ACC112 (cell line): ENCODE data around the gene FBXL7.
A peak's percentile ranks its signal among the peaks of the same experiment; 100 is the strongest.

Source experiments
- H2AFZ ChIP-seq: fragments of 200-600 bp; sonication (generic); one replicate; pipeline ENCODE4 v1.6.0; 2017; ENCODE audit warnings: antibody characterized with exemption, low read length; ENCODE audit not compliant: unreplicated experiment
- H3K27ac ChIP-seq: fragments of 200-600 bp; sonication (generic); 2 replicates; pipeline ENCODE4 v1.5.1; 2014; ENCODE audit warnings: low read depth, mild to moderate bottlenecking, antibody characterized with exemption, low read length, moderate library complexity
- H3K27me3 ChIP-seq: fragments of 200-600 bp; sonication (generic); 2 replicates; pipeline ENCODE4 v1.6.1; 2014; ENCODE audit warnings: mild to moderate bottlenecking, antibody characterized with exemption, low read length, moderate library complexity, mixed read lengths; ENCODE audit not compliant: insufficient read depth
- H3K36me3 ChIP-seq: fragments of 200-600 bp; sonication (generic); 2 replicates; pipeline ENCODE4 v1.6.1; 2016; ENCODE audit warnings: mild to moderate bottlenecking, antibody characterized with exemption, low read length, moderate library complexity, mixed read lengths; ENCODE audit not compliant: insufficient read depth
- H3K4me1 ChIP-seq: fragments of 200-600 bp; sonication (generic); one replicate; pipeline ENCODE4 v1.6.1; 2016; ENCODE audit warnings: low read length, mixed read lengths; ENCODE audit not compliant: insufficient read depth, unreplicated experiment, control insufficient read depth
- H3K4me3 ChIP-seq: fragments of 200-600 bp; sonication (generic); 2 replicates; pipeline ENCODE4 v1.5.1; 2014; ENCODE audit warnings: mild to moderate bottlenecking, low read depth, low read length
- H3K79me2 ChIP-seq: fragments of 200-600 bp; sonication (generic); one replicate; pipeline ENCODE4 v1.6.0; 2016; ENCODE audit warnings: low read length; ENCODE audit not compliant: control insufficient read depth, unreplicated experiment, insufficient read depth

The FBXL7 gene

DNA sequence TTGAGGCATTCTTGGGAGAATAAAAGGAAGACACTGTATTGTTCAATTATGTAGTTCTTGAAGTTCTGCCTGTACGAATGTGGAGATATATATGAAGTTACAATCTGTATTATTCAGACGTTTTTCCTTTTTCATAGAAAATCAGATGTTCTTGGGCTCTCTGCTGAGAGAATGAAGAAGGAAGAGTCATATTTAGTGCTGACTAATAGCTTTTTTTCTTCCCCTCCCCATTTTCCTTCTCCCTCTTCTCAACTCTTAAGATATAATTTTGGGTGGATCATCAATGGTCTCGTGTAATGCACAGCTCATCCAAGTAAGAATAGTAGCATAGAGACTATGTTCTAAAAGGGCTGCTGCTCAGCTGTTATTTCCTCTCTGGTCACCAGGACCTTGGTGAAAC is 23.0 kb upstream of the FBXL7 start:
- H2AFZ ChIP-seq: no peak overlapping the region
- no peak overlapping the region for H3K27ac ChIP-seq
- H3K27me3 ChIP-seq: peaks cover 55% of the 10 kb centered on the region
- no peaks in the 10 kb centered on the region for H3K79me2 ChIP-seq
- H3K4me3 ChIP-seq: no peak overlapping the region
- H3K4me1 ChIP-seq: no peaks in the 10 kb centered on the region
- no peaks in the 10 kb centered on the region for H3K36me3 ChIP-seq

DNA sequence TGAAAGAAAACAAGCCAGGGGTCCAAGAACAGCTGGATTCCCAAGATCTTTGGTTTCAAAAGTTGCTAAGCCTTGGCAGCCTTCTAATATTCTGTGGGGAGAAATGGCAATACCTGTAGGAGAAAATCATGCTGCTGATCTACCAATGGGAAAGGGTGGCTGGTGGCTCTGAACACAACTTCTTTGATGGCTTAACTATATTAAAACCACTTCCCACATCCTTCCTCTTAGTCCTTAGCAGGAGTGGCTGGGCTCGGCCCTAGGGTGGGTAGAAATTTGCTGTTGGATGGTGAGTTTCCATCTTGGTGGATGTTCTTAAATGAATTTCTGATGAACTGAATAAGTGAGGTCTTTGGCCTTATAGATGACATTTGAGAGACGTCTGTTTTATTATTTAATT is 19.5 kb upstream of the FBXL7 start:
- no peak overlapping the region for H3K4me3 ChIP-seq
- H3K79me2 ChIP-seq: no peaks in the 10 kb centered on the region
- no peaks in the 10 kb centered on the region for H3K4me1 ChIP-seq
- no peak overlapping the region for H3K27ac ChIP-seq
- H2AFZ ChIP-seq: no peak overlapping the region
- H3K36me3 ChIP-seq: no peaks in the 10 kb centered on the region
- H3K27me3 ChIP-seq: peaks cover 60% of the 10 kb centered on the region

GRCh38 chr5:15483351-15484097 is 16.5 kb upstream of the FBXL7 start:
- H3K27ac ChIP-seq: no peak overlapping the region
- H3K4me1 ChIP-seq: no peaks in the 10 kb centered on the region
- H3K79me2 ChIP-seq: no peaks in the 10 kb centered on the region
- no peaks in the 10 kb centered on the region for H3K36me3 ChIP-seq
- no peak overlapping the region for H3K4me3 ChIP-seq
- peaks cover 74% of the 10 kb centered on the region for H3K27me3 ChIP-seq
- H2AFZ ChIP-seq: no peak overlapping the region

- peaks cover 90% of the 10 kb centered on the region for H3K27me3 ChIP-seq
- no peak overlapping the region for H3K27ac ChIP-seq
- H2AFZ ChIP-seq: no peak overlapping the region
Measured at GRCh38 chr5:15487228-15487627, 12.8 kb upstream of the FBXL7 start.

DNA sequence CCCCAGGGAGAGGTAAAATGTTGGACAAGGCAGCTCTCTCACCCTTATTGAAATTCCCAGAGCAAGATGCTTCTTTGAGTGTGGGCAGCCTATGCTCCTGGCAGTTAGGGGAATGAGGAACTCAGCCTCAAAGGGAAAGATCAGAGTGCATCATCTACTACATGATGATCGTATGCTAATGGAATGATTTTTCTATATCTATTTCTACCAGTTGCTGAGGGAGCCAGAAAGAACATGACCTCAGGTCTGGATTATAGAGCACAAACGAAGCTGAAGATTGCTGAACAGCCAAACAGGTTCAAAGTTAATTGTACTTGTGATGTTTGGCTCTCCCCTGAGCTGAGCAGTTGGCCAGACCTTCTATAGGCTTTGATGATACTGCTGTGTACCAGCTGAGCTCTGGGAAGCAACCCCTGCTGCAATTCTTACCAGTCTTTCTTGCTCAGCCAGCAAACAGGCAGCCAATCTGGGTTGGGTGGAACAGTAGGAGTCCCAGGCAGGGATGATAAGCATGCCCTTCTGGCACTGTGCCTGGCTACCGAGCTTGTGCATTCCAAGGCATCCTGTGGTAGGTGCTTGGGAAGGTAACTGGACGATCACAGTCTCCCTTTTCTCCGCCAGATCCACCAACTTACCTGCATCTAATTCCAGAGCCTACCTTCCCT is 10.3 kb upstream of the FBXL7 start:
- peaks cover 73% of the 10 kb centered on the region for H3K27me3 ChIP-seq
- H3K27ac ChIP-seq: no peak overlapping the region
- no peaks in the 10 kb centered on the region for H3K79me2 ChIP-seq

More at GRCh38 chr5:15487228-15487627, 12.8 kb upstream of the FBXL7 start:
- no peaks in the 10 kb centered on the region for H3K4me1 ChIP-seq
- no peaks in the 10 kb centered on the region for H3K79me2 ChIP-seq
- H3K36me3 ChIP-seq: no peaks in the 10 kb centered on the region
- no peak overlapping the region for H3K4me3 ChIP-seq

GRCh38 chr5:15492545-15492944 is 7.4 kb upstream of the FBXL7 start:
- Histone ChIP-seq H3K79me2 (no peaks in the 10 kb centered on the region), H3K27me3 (peaks cover 58% of the 10 kb centered on the region), H2AFZ (no peak overlapping the region), H3K36me3 (no peaks in the 10 kb centered on the region), H3K27ac (no peak overlapping the region), H3K4me1 (no peaks in the 10 kb centered on the region), H3K4me3 (no peak overlapping the region)

More for the DNA sequence above, 10.3 kb upstream of the FBXL7 start:
- Histone ChIP-seq H3K4me3 (no peak overlapping the region), H3K4me1 (no peaks in the 10 kb centered on the region), H2AFZ (no peak overlapping the region), H3K36me3 (no peaks in the 10 kb centered on the region)

- H3K79me2 ChIP-seq: no peaks in the 10 kb centered on the region
- H3K4me1 ChIP-seq: no peaks in the 10 kb centered on the region
- no peak overlapping the region for H3K27ac ChIP-seq
- no peak overlapping the region for H2AFZ ChIP-seq
- H3K4me3 ChIP-seq: no peak overlapping the region
- H3K36me3 ChIP-seq: no peaks in the 10 kb centered on the region
- H3K27me3 ChIP-seq: peaks cover 49% of the 10 kb centered on the region
Measured at GRCh38 chr5:15493501-15493900, 6.5 kb upstream of the FBXL7 start.

GRCh38 chr5:15495026-15495425 is 5.0 kb upstream of the FBXL7 start:
- Histone ChIP-seq H3K27ac (no peak overlapping the region), H3K27me3 (peaks cover 34% of the 10 kb centered on the region), H3K4me1 (no peaks in the 10 kb centered on the region), H3K4me3 (no peak overlapping the region), H3K79me2 (no peaks in the 10 kb centered on the region), H2AFZ (no peak overlapping the region), H3K36me3 (no peaks in the 10 kb centered on the region)

DNA sequence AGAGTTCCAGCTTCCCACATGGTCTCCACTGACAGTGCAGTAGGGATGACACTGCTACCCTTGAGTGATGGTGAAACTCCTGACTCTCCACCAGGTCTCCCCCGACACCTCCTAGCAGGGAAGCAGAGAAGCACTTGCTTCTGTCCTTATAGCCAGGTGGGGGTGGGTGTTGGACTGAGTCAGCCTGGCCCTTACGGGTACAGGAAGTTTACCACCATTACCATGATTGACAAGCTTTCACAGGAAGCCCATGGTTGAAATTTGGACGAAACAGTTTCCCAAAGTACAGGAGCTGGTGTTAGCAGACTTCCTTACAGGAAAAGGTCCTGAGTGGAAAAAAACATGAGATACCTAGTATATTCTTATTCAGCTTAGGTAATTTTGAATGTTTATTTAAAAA is 3.1 kb upstream of the FBXL7 start:
- Histone ChIP-seq H3K36me3 (no peaks in the 10 kb centered on the region), H2AFZ (no peak overlapping the region), H3K4me3 (no peak overlapping the region), H3K4me1 (no peaks in the 10 kb centered on the region), H3K79me2 (peaks cover 9% of the 10 kb centered on the region), H3K27me3 (peaks cover 15% of the 10 kb centered on the region; the same call in 1 of the 2 replicates), H3K27ac (no peak overlapping the region)

GRCh38 chr5:15500325-15501001 is 483 bp downstream of the FBXL7 start:
- peak overlapping the region; percentile 19 for H2AFZ ChIP-seq
- H3K79me2 ChIP-seq: peaks cover 38% of the 10 kb centered on the region
- peak overlapping the region; percentile 80 for H3K4me3 ChIP-seq
- H3K27ac ChIP-seq: peak overlapping the region; percentile 55
- peaks cover 9% of the 10 kb centered on the region; the same call in 1 of the 2 replicates for H3K27me3 ChIP-seq
- 0 out of 2 replicates have a peak, but pooled peaks cover 3% of the 10 kb centered on the region for H3K36me3 ChIP-seq
- peaks cover 6% of the 10 kb centered on the region for H3K4me1 ChIP-seq
